H9 (cell line): ENCODE results near the gene COX10. TPM values are rescaled to one million over a fixed set of nuclear protein-coding genes. Genes with fewer than 3 reads are reported as not detected.

Experiments used
- DNase-seq: peaks from one replicate; pipeline ENCODE4 v3.0.0-alpha.2; 2017
- H2AFZ ChIP-seq: one replicate; pipeline ENCODE4 v1.6.1; 2013; ENCODE audit warnings: mild to moderate bottlenecking, low read length, control low read depth, moderate library complexity
- H2AK5ac ChIP-seq: 2 replicates; pipeline ENCODE4 v1.6.1; 2013; ENCODE audit warnings: low read length, control low read depth, mixed read lengths; ENCODE audit not compliant: insufficient read length
- H2BK120ac ChIP-seq: one replicate; pipeline ENCODE4 v1.6.1; 2013; ENCODE audit warnings: low read depth, mild to moderate bottlenecking, low read length, control low read depth, inconsistent platforms; ENCODE audit not compliant: poor library complexity, severe bottlenecking
- H2BK12ac ChIP-seq: 2 replicates; pipeline ENCODE4 v1.6.1; 2013; ENCODE audit warnings: low read length, control low read depth, mixed read lengths, low read depth; ENCODE audit not compliant: insufficient read length
- H2BK15ac ChIP-seq: 2 replicates; pipeline ENCODE4 v1.6.1; 2013; ENCODE audit warnings: low read depth, low read length, control low read depth
- H2BK20ac ChIP-seq: one replicate; pipeline ENCODE4 v1.6.1; 2013; ENCODE audit warnings: low read depth, mild to moderate bottlenecking, low read length, control low read depth, inconsistent platforms; ENCODE audit not compliant: poor library complexity, severe bottlenecking
- H2BK5ac ChIP-seq: 2 replicates; pipeline ENCODE4 v1.6.1; 2013; ENCODE audit warnings: low read length, control low read depth, mixed read lengths; ENCODE audit not compliant: insufficient read length
- H3K14ac ChIP-seq: 2 replicates; pipeline ENCODE4 v1.6.1; 2013; ENCODE audit warnings: low read length, control low read depth; ENCODE audit not compliant: insufficient read depth
- H3K18ac ChIP-seq: 2 replicates; pipeline ENCODE4 v1.6.1; 2013; ENCODE audit warnings: low read depth, mild to moderate bottlenecking, mixed read lengths, low read length, control low read depth; ENCODE audit not compliant: insufficient read length
- H3K23ac ChIP-seq: 2 replicates; pipeline ENCODE4 v1.6.1; 2013; ENCODE audit warnings: low read length, control low read depth, mixed read lengths, low read depth; ENCODE audit not compliant: insufficient read length
- H3K23me2 ChIP-seq: 2 replicates; pipeline ENCODE4 v1.6.1; 2013; ENCODE audit warnings: low read depth, mild to moderate bottlenecking, mixed read lengths, low read length, control low read depth; ENCODE audit not compliant: insufficient read length, poor library complexity, severe bottlenecking
- H3K27ac ChIP-seq: 2 replicates; pipeline ENCODE4 v1.5.1; 2013; ENCODE audit warnings: low read length, control low read depth, mixed read lengths, low read depth; ENCODE audit not compliant: insufficient read length
- H3K27me3 ChIP-seq: 2 replicates; pipeline ENCODE4 v1.6.1; 2013; ENCODE audit warnings: low read length, control low read depth, inconsistent platforms; ENCODE audit not compliant: insufficient read depth
- H3K4ac ChIP-seq: 2 replicates; pipeline ENCODE4 v1.6.1; 2013; ENCODE audit warnings: low read depth, mild to moderate bottlenecking, control low read depth, inconsistent platforms, low read length, moderate library complexity
- H3K4me1 ChIP-seq: 2 replicates; pipeline ENCODE4 v1.6.1; 2013; ENCODE audit warnings: low read length, control low read depth, inconsistent platforms; ENCODE audit not compliant: insufficient read depth
- H3K4me2 ChIP-seq: 2 replicates; pipeline ENCODE4 v1.6.1; 2013; ENCODE audit warnings: low read length, control low read depth, mixed read lengths; ENCODE audit not compliant: insufficient read length, insufficient read depth
- H3K56ac ChIP-seq: 2 replicates; pipeline ENCODE4 v1.6.1; 2013; ENCODE audit warnings: low read depth, mild to moderate bottlenecking, mixed read lengths, low read length, control low read depth; ENCODE audit not compliant: insufficient read length
- H3K79me1 ChIP-seq: 2 replicates; pipeline ENCODE4 v1.6.1; 2013; ENCODE audit warnings: low read depth, mild to moderate bottlenecking, moderate library complexity, low read length, control low read depth, inconsistent platforms; ENCODE audit not compliant: insufficient read depth, poor library complexity, severe bottlenecking
- H3K79me2 ChIP-seq: 2 replicates; pipeline ENCODE4 v1.6.1; 2013; ENCODE audit warnings: low read length, control low read depth, inconsistent platforms; ENCODE audit not compliant: insufficient read depth
- H3K9ac ChIP-seq: 2 replicates; pipeline ENCODE4 v1.6.1; 2013; ENCODE audit warnings: low read length, control low read depth, mixed read lengths; ENCODE audit not compliant: insufficient read length; ENCODE audit errors: extremely low read depth
- H3K9me3 ChIP-seq: one replicate; pipeline ENCODE4 v1.6.1; 2013; ENCODE audit warnings: low read depth, low read length, inconsistent platforms; ENCODE audit not compliant: control insufficient read depth
- H3T11ph ChIP-seq: one replicate; pipeline ENCODE4 v1.6.1; 2013; ENCODE audit warnings: mild to moderate bottlenecking, low read length, control low read depth, inconsistent platforms
- H4K20me1 ChIP-seq: one replicate; pipeline ENCODE4 v1.6.1; 2013; ENCODE audit not compliant: control insufficient read depth, insufficient read length, insufficient read depth
- H4K5ac ChIP-seq: 2 replicates; pipeline ENCODE4 v1.6.1; 2013; ENCODE audit warnings: low read depth, mild to moderate bottlenecking, mixed read lengths, low read length, control low read depth; ENCODE audit not compliant: insufficient read length
- H4K8ac ChIP-seq: replicated peaks from 2 replicates; pipeline ENCODE4 v1.6.1; 2013; ENCODE audit warnings: low read length, control low read depth, mixed read lengths, low read depth; ENCODE audit not compliant: insufficient read length
- H4K91ac ChIP-seq: 2 replicates; pipeline ENCODE4 v1.6.1; 2013; ENCODE audit warnings: low read depth, mild to moderate bottlenecking, moderate library complexity, mixed read lengths, low read length, control low read depth; ENCODE audit not compliant: insufficient read length
- H3K27ac Mint-ChIP-seq, 3 experiments: 2 replicates in 2 of 3; 3 replicates in 1 of 3; pipeline ENCODE4 v1.8.0; 2020 to 2021; ENCODE audit warnings: mixed read lengths in 3 of 3, mild to moderate bottlenecking in 1 of 3, moderate library complexity in 1 of 3
- H3K27me3 Mint-ChIP-seq: 2 replicates; pipeline ENCODE4 v1.8.0; 2021; ENCODE audit warnings: low read depth, mild to moderate bottlenecking, moderate library complexity, mixed read lengths
- H3K36me3 Mint-ChIP-seq, 3 experiments: 2 replicates in 2 of 3; 3 replicates in 1 of 3; pipeline ENCODE4 v1.8.0; 2020 to 2021; ENCODE audit warnings: low read depth in 3 of 3, mixed read lengths in 3 of 3; ENCODE audit not compliant: insufficient read depth in 1 of 3
- H3K4me1 Mint-ChIP-seq, 2 experiments: 2 replicates each; pipeline ENCODE4 v1.8.0; 2020; ENCODE audit warnings: mixed read lengths in 2 of 2
- H3K4me3 Mint-ChIP-seq, 2 experiments: 2 replicates in 1 of 2; 3 replicates in 1 of 2; pipeline ENCODE4 v1.8.0; 2020 to 2021; ENCODE audit warnings: mild to moderate bottlenecking in 2 of 2, mixed read lengths in 2 of 2, moderate library complexity in 1 of 2
- H3K9me3 Mint-ChIP-seq, 2 experiments: 2 replicates in 1 of 2; 3 replicates in 1 of 2; pipeline ENCODE4 v1.8.0; 2020; ENCODE audit warnings: mild to moderate bottlenecking in 2 of 2, mixed read lengths in 2 of 2, moderate library complexity in 1 of 2
- CTCF ChIP-seq: fragments of 200-600 bp; sonication (generic); conservative IDR thresholded peaks from 3 replicates; pipeline ENCODE4 v1.8.0; 2021; ENCODE audit warnings: antibody characterized with exemption, mild to moderate bottlenecking
- WGBS: extraction: QIAGEN DNeasy Blood & Tissue Kit; methylation state at CpG from one replicate; pipeline ENCODE4 v1.1.7; 2013; ENCODE audit warnings: missing lambda C conversion rate, low lambda C conversion rate, mixed read lengths; ENCODE audit not compliant: insufficient read length; ENCODE audit errors: extremely low coverage; 5-methylcytosine and 5-hydroxymethylcytosine counted together
- total RNA-seq: library from RNA; stranded (reverse); gene quantifications from 2 replicates; pipeline ENCODE4 v1.2.1, GENCODE V29; 2021

Gene COX10
- total RNA-seq, 1 experiment from 2014 or later = 20.6 TPM

- Mint-ChIP-seq H3K36me3 (peaks cover 0 to 5% (median 4%) of the 10 kb centered on the region in 3 experiments; a peak in 5 of 7 replicates), H3K4me1 (peaks cover 10 to 24% of the 10 kb centered on the region in 2 experiments; a peak in 3 of 4 replicates), H3K27ac (no peak overlapping the region; a peak in 1 of 7 replicates), H3K4me3 (no peak overlapping the region), H3K9me3 (no peaks in the 10 kb centered on the region), H3K27me3 (no peaks in the 10 kb centered on the region)
- H3K4me2 ChIP-seq = no peak overlapping the region
- H2BK120ac ChIP-seq = no peak overlapping the region
- H3K9ac ChIP-seq = no peak overlapping the region
- no peak overlapping the region for H3K18ac ChIP-seq
- H4K20me1 ChIP-seq = no peaks in the 10 kb centered on the region
- no peak for TF ChIP-seq CTCF
- no peak overlapping the region for H2BK15ac ChIP-seq
- H3K4me1 ChIP-seq = no peaks in the 10 kb centered on the region
- no peak overlapping the region for H3K56ac ChIP-seq
- H3K79me2 ChIP-seq = no peaks in the 10 kb centered on the region; the same call in 1 of the 2 replicates
- H3K27me3 ChIP-seq = no peaks in the 10 kb centered on the region
- no CpG with 5 or more reads among the region's 2 CpGs for WGBS
- H3K79me1 ChIP-seq = no peaks in the 10 kb centered on the region
- no peak overlapping the region for H3K14ac ChIP-seq
- no peak overlapping the region for H4K91ac ChIP-seq
- no peak overlapping the region for H4K5ac ChIP-seq
- H3K23ac ChIP-seq = no peak overlapping the region
- H2BK12ac ChIP-seq = no peak overlapping the region
- H3K9me3 ChIP-seq = no peaks in the 10 kb centered on the region
- DNase-seq = no peak
- no peak overlapping the region for H3K4ac ChIP-seq
- no peak overlapping the region for H3K27ac ChIP-seq
- H3T11ph ChIP-seq = no peak overlapping the region
- no peak overlapping the region for H4K8ac ChIP-seq
- H2AK5ac ChIP-seq = no peak overlapping the region
- H2AFZ ChIP-seq = no peak overlapping the region
- H2BK5ac ChIP-seq = no peak overlapping the region
- no peak overlapping the region for H2BK20ac ChIP-seq
- no peaks in the 10 kb centered on the region for H3K23me2 ChIP-seq
Measured at GRCh38 chr17:14112407-14112806, 43.1 kb downstream of the COX10 start.
